ENCODE measurements around the gene PLAU.
A peak's percentile ranks its signal among the peaks of the same experiment; 100 is the strongest.

The PLAU gene

GRCh38 chr10:73965890-73966768 is 55.2 kb downstream of the PLAU start:
- Histone ChIP-seq H3K36me3 (ENCODE audit: insufficient read depth, insufficient read length, low read length) (no peaks in the 10 kb centered on the region), H3K9me3 (ENCODE audit: insufficient read depth, low read length) (no peaks in the 10 kb centered on the region), H3K4me3 (ENCODE audit: insufficient read length, low read depth) (no peak overlapping the region), H3K27me3 (ENCODE audit: insufficient read depth, insufficient read length) (no peaks in the 10 kb centered on the region), H3K4me1 (ENCODE audit: insufficient read depth, insufficient read length) (peaks cover 2% of the 10 kb centered on the region), H3K9ac (ENCODE audit: insufficient read length, low read depth) (peak overlapping the region; percentile 74)
- peak; percentile 91 for DNase-seq (ENCODE audit: low read depth, low spot score)
- TF ChIP-seq SUZ12 (IDR thresholded peaks at IDR 0.05; ENCODE audit: extremely low read depth, insufficient read depth, insufficient read length) (no peak), ZNF274 (IDR thresholded peaks at IDR 0.05; ENCODE audit: low read depth, low read length) (no peak), YY1 (IDR thresholded peaks at IDR 0.05; ENCODE audit: insufficient read depth, insufficient read length) (no peak)

GRCh38 chr10:73967022-73967429 is 56.1 kb downstream of the PLAU start:
- H3K4me1 ChIP-seq (ENCODE audit: insufficient read depth, insufficient read length), result peaks cover 2% of the 10 kb centered on the region
- peak; percentile 80 for DNase-seq (ENCODE audit: low read depth, low spot score)
- no peak for TF ChIP-seq ZNF274 (IDR thresholded peaks at IDR 0.05; ENCODE audit: low read depth, low read length)
- TF ChIP-seq YY1 (IDR thresholded peaks at IDR 0.05; ENCODE audit: insufficient read depth, insufficient read length), result no peak
- no peak for TF ChIP-seq SUZ12 (IDR thresholded peaks at IDR 0.05; ENCODE audit: extremely low read depth, insufficient read depth, insufficient read length)
- H3K36me3 ChIP-seq (ENCODE audit: insufficient read depth, insufficient read length, low read length), result no peaks in the 10 kb centered on the region
- no peaks in the 10 kb centered on the region for H3K27me3 ChIP-seq (ENCODE audit: insufficient read depth, insufficient read length)
- peak overlapping the region; percentile 42 for H3K9ac ChIP-seq (ENCODE audit: insufficient read length, low read depth)
- H3K9me3 ChIP-seq (ENCODE audit: insufficient read depth, low read length), result no peaks in the 10 kb centered on the region
- peak overlapping the region; percentile 1 for H3K4me3 ChIP-seq (ENCODE audit: insufficient read length, low read depth)

All from NT2/D1 (cell line).